Cerebellar cortex (tissue), 1 donor: ENCODE data around the gene CDC42BPA.
"Not testable (repeated sequence)": the region's sequence is repeated elsewhere in the genome, so short reads cannot be mapped to it uniquely, and the experiment has no call there.

Source experiments
- DNase-seq: peaks from one replicate; pipeline ENCODE4 v3.0.0-alpha.2; 2015; ENCODE audit warnings: low spot score

CDC42BPA gene

GRCh38 chr1:227318016-227318852, at the start of gene CDC42BPA:
Gene CDC42BPA (minus strand): TSS chr1:227318492. CDS start chr1:227317182, 1,310 bp downstream.
- peak; percentile 82 for DNase-seq

- no peak for DNase-seq
These were observed 49.7 kb upstream of the CDC42BPA start for GRCh38 chr1:227368009-227368408.

GRCh38 chr1:227365473-227366431, 47.5 kb upstream of the CDC42BPA start:
- DNase-seq: no peak

GRCh38 chr1:227364657-227365056, 46.4 kb upstream of the CDC42BPA start:
- DNase-seq: no peak

- DNase-seq: no peak
These were observed 45.5 kb upstream of the CDC42BPA start for GRCh38 chr1:227363825-227364224.

- DNase-seq: no peak
These were observed 43.7 kb upstream of the CDC42BPA start for GRCh38 chr1:227362039-227362438.

GRCh38 chr1:227357927-227358302, 39.6 kb upstream of the CDC42BPA start:
- DNase-seq: no peak

GRCh38 chr1:227357171-227357926, 39.1 kb upstream of the CDC42BPA start:
- DNase-seq: no peak

- DNase-seq: no peak
These were observed 38.4 kb upstream of the CDC42BPA start for GRCh38 chr1:227356620-227357146.

- no peak for DNase-seq
These were observed 37.4 kb upstream of the CDC42BPA start for GRCh38 chr1:227355542-227356245.

GRCh38 chr1:227353186-227353585, 34.9 kb upstream of the CDC42BPA start:
- no peak for DNase-seq

GRCh38 chr1:227352164-227352563, 33.9 kb upstream of the CDC42BPA start:
- not testable (repeated sequence) for DNase-seq

GRCh38 chr1:227351443-227351842, 33.2 kb upstream of the CDC42BPA start:
- DNase-seq: no peak

GRCh38 chr1:227349967-227350366, 31.7 kb upstream of the CDC42BPA start:
- no peak for DNase-seq

- DNase-seq: no peak
These were observed 25.6 kb upstream of the CDC42BPA start for GRCh38 chr1:227343727-227344551.

GRCh38 chr1:227343206-227343605, 24.9 kb upstream of the CDC42BPA start:
- no peak for DNase-seq

GRCh38 chr1:227342075-227342829, 24.0 kb upstream of the CDC42BPA start:
- no peak for DNase-seq

GRCh38 chr1:227336136-227336535, 17.8 kb upstream of the CDC42BPA start:
- not testable (repeated sequence) for DNase-seq

- no peak for DNase-seq
These were observed 17.1 kb upstream of the CDC42BPA start for GRCh38 chr1:227335242-227336020.
